DMS53 treated with DMSO at 0.1 percent for 48 hours (cell line): Measurements from ENCODE around the gene PEDS1.
A peak's percentile ranks its signal among the peaks of the same experiment; 100 is the strongest.
"Not testable (repeated sequence)": the region's sequence is repeated elsewhere in the genome, so short reads cannot be mapped to it uniquely, and the experiment has no call there.

Experiments
- DNase-seq: peaks from one replicate; lab custom pipeline; 2025; ENCODE audit not compliant: unreplicated experiment; lab: John Stamatoyannopoulos, UW

Gene PEDS1

GRCh38 chr20:50115041-50115512, 38.4 kb downstream of the PEDS1 start:
- DNase-seq: no peak

- no peak for DNase-seq
Observed at GRCh38 chr20:50113420-50114224, 39.9 kb downstream of the PEDS1 start.

GRCh38 chr20:50112512-50113419, 40.8 kb downstream of the PEDS1 start, which contains the start of gene UBE2V1:
Gene UBE2V1 (minus strand): TSS chr20:50113150. CDS start chr20:50113128, 22 bp downstream.
- DNase-seq: peak; percentile 60

DNA sequence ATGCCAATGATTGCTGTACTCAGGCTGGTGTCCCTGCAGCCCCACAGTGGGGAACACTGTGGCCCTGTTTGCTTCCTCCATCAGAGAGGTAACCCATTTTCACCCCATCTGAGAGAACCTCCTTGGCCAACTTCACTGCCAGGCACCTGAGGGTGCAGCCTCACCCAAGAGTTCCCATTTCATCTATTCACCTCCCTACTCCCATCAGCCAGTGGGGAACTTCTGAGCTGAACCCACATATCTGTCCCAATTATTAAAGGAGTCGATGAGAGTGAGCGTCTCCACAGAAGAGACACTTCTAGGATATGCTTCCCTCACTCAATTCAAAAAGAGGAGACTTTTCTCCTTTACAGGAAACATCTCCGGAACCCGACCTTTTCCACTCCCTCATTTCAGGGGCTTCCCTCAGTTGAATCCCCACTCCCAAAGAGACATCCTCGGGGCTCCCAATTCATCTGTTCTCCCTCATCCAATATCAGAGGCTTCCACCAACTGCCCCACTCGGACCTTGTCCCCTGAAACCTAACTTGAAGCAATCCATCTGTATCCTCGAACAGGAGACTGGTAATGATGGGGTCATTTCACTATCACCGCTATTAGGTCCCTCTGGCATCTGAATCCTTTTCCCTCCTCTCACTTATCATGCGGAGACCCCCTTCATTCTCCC, 41.6 kb downstream of the PEDS1 start:
- DNase-seq: no peak

DNA sequence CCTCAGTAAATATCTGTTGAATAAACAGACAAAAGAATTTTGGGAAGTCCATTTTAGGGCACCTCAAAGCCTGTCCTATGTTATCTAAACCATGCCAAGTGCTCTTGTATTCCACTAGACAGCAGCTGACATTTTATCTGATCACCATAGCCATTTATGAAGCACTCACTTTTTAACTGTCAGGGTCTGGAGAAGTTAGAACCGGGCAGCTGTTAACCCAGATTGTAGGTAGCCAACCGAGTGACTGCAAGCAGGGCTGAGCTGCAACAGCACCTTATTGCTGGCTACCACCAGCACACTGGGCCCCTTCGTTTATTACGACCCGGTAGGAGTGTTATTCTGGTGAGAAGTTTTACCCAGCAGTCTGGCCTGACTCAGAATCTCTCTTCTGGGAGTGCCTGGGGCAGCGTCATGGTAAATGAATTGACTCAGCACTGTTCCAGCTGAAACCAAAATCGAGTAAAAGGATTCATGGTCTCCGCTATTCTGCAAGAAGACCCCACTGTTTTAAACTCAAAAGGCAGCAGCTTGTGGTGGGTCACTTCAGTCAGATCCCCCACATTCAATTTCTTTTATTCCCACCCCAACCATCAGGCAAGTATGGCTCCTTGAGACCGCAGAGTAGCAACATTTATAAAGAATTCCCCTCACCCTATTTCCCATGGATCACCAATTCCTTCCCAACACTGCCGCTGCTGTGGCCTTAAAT, 42.2 kb downstream of the PEDS1 start:
- DNase-seq: no peak

- no peak for DNase-seq
Observed at GRCh38 chr20:50110141-50111047, 43.1 kb downstream of the PEDS1 start.

DNA sequence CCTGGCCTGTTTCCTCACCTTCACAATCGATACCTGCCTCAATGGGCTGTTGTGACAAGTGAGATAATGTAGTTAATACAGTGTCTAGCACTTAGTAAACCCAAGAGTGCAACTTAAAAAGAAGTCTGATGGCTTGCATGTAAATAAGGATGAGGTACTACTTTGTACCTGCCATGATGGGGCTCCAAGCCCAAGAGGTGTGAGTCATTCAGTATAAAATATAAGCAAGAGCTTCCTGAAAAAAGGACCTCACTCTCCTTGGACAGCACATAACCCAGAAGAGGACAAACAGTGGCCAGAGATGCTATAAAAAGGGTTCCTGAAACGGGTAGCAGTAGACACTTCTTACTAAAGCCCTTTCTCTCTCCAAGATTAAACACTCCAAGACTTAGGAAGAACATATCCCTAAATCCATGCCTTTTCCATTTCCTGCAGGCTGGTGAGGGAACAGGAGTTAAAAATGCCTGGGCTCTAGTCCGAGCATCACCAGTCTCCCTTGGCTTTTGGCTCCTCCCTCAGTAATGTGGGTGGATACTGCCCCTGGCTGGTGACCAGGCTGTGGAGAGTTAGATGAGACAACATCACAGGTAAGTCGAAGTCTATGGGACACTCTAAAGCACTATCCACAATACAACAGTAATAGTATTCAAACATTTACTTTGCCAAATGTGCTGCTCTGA, 44.8 kb downstream of the PEDS1 start:
- DNase-seq: no peak

GRCh38 chr20:50107796-50108331, 45.7 kb downstream of the PEDS1 start:
- DNase-seq: no peak

GRCh38 chr20:50107086-50107660, 46.4 kb downstream of the PEDS1 start:
- no peak for DNase-seq

DNA sequence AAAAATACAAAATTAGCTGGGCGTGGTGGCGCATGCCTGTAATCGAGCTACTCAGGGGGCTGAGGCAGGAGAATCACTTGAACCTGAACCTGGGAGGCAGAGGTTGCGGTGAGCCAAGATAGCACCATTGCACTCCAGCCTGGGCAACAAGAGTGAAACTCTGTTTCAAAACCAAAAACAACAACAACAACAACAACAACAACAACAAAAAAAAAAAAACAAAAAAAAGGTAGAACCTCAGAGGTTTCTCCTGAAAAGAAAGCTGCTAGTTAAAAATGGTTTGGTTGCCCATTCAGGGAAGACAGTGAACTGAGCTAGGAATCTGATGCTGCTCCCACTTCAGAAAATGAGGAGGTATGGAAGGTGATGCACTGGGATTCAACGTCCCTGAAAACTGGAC, 46.9 kb downstream of the PEDS1 start:
- not testable (repeated sequence) for DNase-seq
